H9 (cell line): ENCODE data around the gene PGBD5. TPM values are rescaled to one million over a fixed set of nuclear protein-coding genes. Genes with fewer than 3 reads are reported as not detected.
A peak's percentile ranks its signal among the peaks of the same experiment; 100 is the strongest.

Source experiments
- DNase-seq: peaks from one replicate; pipeline ENCODE4 v3.0.0-alpha.2; 2017
- H2AFZ ChIP-seq: one replicate; pipeline ENCODE4 v1.6.1; 2013; ENCODE audit warnings: mild to moderate bottlenecking, low read length, control low read depth, moderate library complexity
- H2AK5ac ChIP-seq: 2 replicates; pipeline ENCODE4 v1.6.1; 2013; ENCODE audit warnings: low read length, control low read depth, mixed read lengths; ENCODE audit not compliant: insufficient read length
- H2BK120ac ChIP-seq: one replicate; pipeline ENCODE4 v1.6.1; 2013; ENCODE audit warnings: low read depth, mild to moderate bottlenecking, low read length, control low read depth, inconsistent platforms; ENCODE audit not compliant: poor library complexity, severe bottlenecking
- H2BK12ac ChIP-seq: 2 replicates; pipeline ENCODE4 v1.6.1; 2013; ENCODE audit warnings: low read length, control low read depth, mixed read lengths, low read depth; ENCODE audit not compliant: insufficient read length
- H2BK15ac ChIP-seq: 2 replicates; pipeline ENCODE4 v1.6.1; 2013; ENCODE audit warnings: low read depth, low read length, control low read depth
- H2BK20ac ChIP-seq: one replicate; pipeline ENCODE4 v1.6.1; 2013; ENCODE audit warnings: low read depth, mild to moderate bottlenecking, low read length, control low read depth, inconsistent platforms; ENCODE audit not compliant: poor library complexity, severe bottlenecking
- H2BK5ac ChIP-seq: 2 replicates; pipeline ENCODE4 v1.6.1; 2013; ENCODE audit warnings: low read length, control low read depth, mixed read lengths; ENCODE audit not compliant: insufficient read length
- H3K14ac ChIP-seq: 2 replicates; pipeline ENCODE4 v1.6.1; 2013; ENCODE audit warnings: low read length, control low read depth; ENCODE audit not compliant: insufficient read depth
- H3K18ac ChIP-seq: 2 replicates; pipeline ENCODE4 v1.6.1; 2013; ENCODE audit warnings: low read depth, mild to moderate bottlenecking, mixed read lengths, low read length, control low read depth; ENCODE audit not compliant: insufficient read length
- H3K23ac ChIP-seq: 2 replicates; pipeline ENCODE4 v1.6.1; 2013; ENCODE audit warnings: low read length, control low read depth, mixed read lengths, low read depth; ENCODE audit not compliant: insufficient read length
- H3K23me2 ChIP-seq: 2 replicates; pipeline ENCODE4 v1.6.1; 2013; ENCODE audit warnings: low read depth, mild to moderate bottlenecking, mixed read lengths, low read length, control low read depth; ENCODE audit not compliant: insufficient read length, poor library complexity, severe bottlenecking
- H3K27ac ChIP-seq: 2 replicates; pipeline ENCODE4 v1.5.1; 2013; ENCODE audit warnings: low read length, control low read depth, mixed read lengths, low read depth; ENCODE audit not compliant: insufficient read length
- H3K27me3 ChIP-seq: 2 replicates; pipeline ENCODE4 v1.6.1; 2013; ENCODE audit warnings: low read length, control low read depth, inconsistent platforms; ENCODE audit not compliant: insufficient read depth
- H3K4ac ChIP-seq: 2 replicates; pipeline ENCODE4 v1.6.1; 2013; ENCODE audit warnings: low read depth, mild to moderate bottlenecking, control low read depth, inconsistent platforms, low read length, moderate library complexity
- H3K4me1 ChIP-seq: 2 replicates; pipeline ENCODE4 v1.6.1; 2013; ENCODE audit warnings: low read length, control low read depth, inconsistent platforms; ENCODE audit not compliant: insufficient read depth
- H3K4me2 ChIP-seq: 2 replicates; pipeline ENCODE4 v1.6.1; 2013; ENCODE audit warnings: low read length, control low read depth, mixed read lengths; ENCODE audit not compliant: insufficient read length, insufficient read depth
- H3K56ac ChIP-seq: 2 replicates; pipeline ENCODE4 v1.6.1; 2013; ENCODE audit warnings: low read depth, mild to moderate bottlenecking, mixed read lengths, low read length, control low read depth; ENCODE audit not compliant: insufficient read length
- H3K79me1 ChIP-seq: 2 replicates; pipeline ENCODE4 v1.6.1; 2013; ENCODE audit warnings: low read depth, mild to moderate bottlenecking, moderate library complexity, low read length, control low read depth, inconsistent platforms; ENCODE audit not compliant: insufficient read depth, poor library complexity, severe bottlenecking
- H3K79me2 ChIP-seq: 2 replicates; pipeline ENCODE4 v1.6.1; 2013; ENCODE audit warnings: low read length, control low read depth, inconsistent platforms; ENCODE audit not compliant: insufficient read depth
- H3K9ac ChIP-seq: 2 replicates; pipeline ENCODE4 v1.6.1; 2013; ENCODE audit warnings: low read length, control low read depth, mixed read lengths; ENCODE audit not compliant: insufficient read length; ENCODE audit errors: extremely low read depth
- H3K9me3 ChIP-seq: one replicate; pipeline ENCODE4 v1.6.1; 2013; ENCODE audit warnings: low read depth, low read length, inconsistent platforms; ENCODE audit not compliant: control insufficient read depth
- H3T11ph ChIP-seq: one replicate; pipeline ENCODE4 v1.6.1; 2013; ENCODE audit warnings: mild to moderate bottlenecking, low read length, control low read depth, inconsistent platforms
- H4K20me1 ChIP-seq: one replicate; pipeline ENCODE4 v1.6.1; 2013; ENCODE audit not compliant: control insufficient read depth, insufficient read length, insufficient read depth
- H4K5ac ChIP-seq: 2 replicates; pipeline ENCODE4 v1.6.1; 2013; ENCODE audit warnings: low read depth, mild to moderate bottlenecking, mixed read lengths, low read length, control low read depth; ENCODE audit not compliant: insufficient read length
- H4K8ac ChIP-seq: replicated peaks from 2 replicates; pipeline ENCODE4 v1.6.1; 2013; ENCODE audit warnings: low read length, control low read depth, mixed read lengths, low read depth; ENCODE audit not compliant: insufficient read length
- H4K91ac ChIP-seq: 2 replicates; pipeline ENCODE4 v1.6.1; 2013; ENCODE audit warnings: low read depth, mild to moderate bottlenecking, moderate library complexity, mixed read lengths, low read length, control low read depth; ENCODE audit not compliant: insufficient read length
- H3K27ac Mint-ChIP-seq, 3 experiments: 2 replicates in 2 of 3; 3 replicates in 1 of 3; pipeline ENCODE4 v1.8.0; 2020 to 2021; ENCODE audit warnings: mixed read lengths in 3 of 3, mild to moderate bottlenecking in 1 of 3, moderate library complexity in 1 of 3
- H3K27me3 Mint-ChIP-seq: 2 replicates; pipeline ENCODE4 v1.8.0; 2021; ENCODE audit warnings: low read depth, mild to moderate bottlenecking, moderate library complexity, mixed read lengths
- H3K36me3 Mint-ChIP-seq, 3 experiments: 2 replicates in 2 of 3; 3 replicates in 1 of 3; pipeline ENCODE4 v1.8.0; 2020 to 2021; ENCODE audit warnings: low read depth in 3 of 3, mixed read lengths in 3 of 3; ENCODE audit not compliant: insufficient read depth in 1 of 3
- H3K4me1 Mint-ChIP-seq, 2 experiments: 2 replicates each; pipeline ENCODE4 v1.8.0; 2020; ENCODE audit warnings: mixed read lengths in 2 of 2
- H3K4me3 Mint-ChIP-seq, 2 experiments: 2 replicates in 1 of 2; 3 replicates in 1 of 2; pipeline ENCODE4 v1.8.0; 2020 to 2021; ENCODE audit warnings: mild to moderate bottlenecking in 2 of 2, mixed read lengths in 2 of 2, moderate library complexity in 1 of 2
- H3K9me3 Mint-ChIP-seq, 2 experiments: 2 replicates in 1 of 2; 3 replicates in 1 of 2; pipeline ENCODE4 v1.8.0; 2020; ENCODE audit warnings: mild to moderate bottlenecking in 2 of 2, mixed read lengths in 2 of 2, moderate library complexity in 1 of 2
- CTCF ChIP-seq: fragments of 200-600 bp; sonication (generic); conservative IDR thresholded peaks from 3 replicates; pipeline ENCODE4 v1.8.0; 2021; ENCODE audit warnings: antibody characterized with exemption, mild to moderate bottlenecking
- WGBS: extraction: QIAGEN DNeasy Blood & Tissue Kit; methylation state at CpG from one replicate; pipeline ENCODE4 v1.1.7; 2013; ENCODE audit warnings: missing lambda C conversion rate, low lambda C conversion rate, mixed read lengths; ENCODE audit not compliant: insufficient read length; ENCODE audit errors: extremely low coverage; 5-methylcytosine and 5-hydroxymethylcytosine counted together
- total RNA-seq: library from RNA; stranded (reverse); gene quantifications from 2 replicates; pipeline ENCODE4 v1.2.1, GENCODE V29; 2021

Gene PGBD5
- total RNA-seq, 1 experiment from 2014 or later = 19.1 TPM

- no peak overlapping the region for H3K18ac ChIP-seq
- no peak overlapping the region for H3K4ac ChIP-seq
- no peak overlapping the region for H2AK5ac ChIP-seq
- H3K79me1 ChIP-seq = no peaks in the 10 kb centered on the region
- H3K14ac ChIP-seq = no peak overlapping the region
- no peaks in the 10 kb centered on the region for H3K27me3 ChIP-seq
- H3K4me2 ChIP-seq = no peak overlapping the region
- no peak for TF ChIP-seq CTCF
- H3K4me1 ChIP-seq = no peaks in the 10 kb centered on the region; the same call in 1 of the 2 replicates
- no CpG with 5 or more reads among the region's 5 CpGs for WGBS
- H2BK120ac ChIP-seq = no peak overlapping the region
- no peak overlapping the region for H2BK15ac ChIP-seq
- H4K5ac ChIP-seq = no peak overlapping the region
- no peak overlapping the region for H3K56ac ChIP-seq
- no peak overlapping the region for H3K27ac ChIP-seq
- H2BK20ac ChIP-seq = no peak overlapping the region
- H4K8ac ChIP-seq = no peak overlapping the region
- Mint-ChIP-seq H3K4me1 (peaks cover 25 to 27% of the 10 kb centered on the region in 2 experiments), H3K9me3 (no peaks in the 10 kb centered on the region), H3K27ac (peak overlapping the region in 1 of 3 experiments; percentile 90; a peak in 3 of 7 replicates), H3K27me3 (no peaks in the 10 kb centered on the region), H3K36me3 (peaks cover 6 to 9% (median 6%) of the 10 kb centered on the region in 3 experiments; a peak in 5 of 7 replicates), H3K4me3 (no peak overlapping the region)
- no peaks in the 10 kb centered on the region for H4K20me1 ChIP-seq
- no peak for DNase-seq
- no peak overlapping the region for H3T11ph ChIP-seq
- H2AFZ ChIP-seq = no peak overlapping the region
- no peaks in the 10 kb centered on the region for H3K23me2 ChIP-seq
- no peak overlapping the region for H3K9ac ChIP-seq
- no peaks in the 10 kb centered on the region for H3K9me3 ChIP-seq
- H4K91ac ChIP-seq = no peak overlapping the region
- no peak overlapping the region for H2BK12ac ChIP-seq
- no peaks in the 10 kb centered on the region for H3K79me2 ChIP-seq
- H2BK5ac ChIP-seq = no peak overlapping the region
- H3K23ac ChIP-seq = no peak overlapping the region
Observed at GRCh38 chr1:230368363-230368762, 57.8 kb downstream of the PGBD5 start.
